ENCODE results near the gene RILPL1.
"Not testable (repeated sequence)": the region's sequence is repeated elsewhere in the genome, so short reads cannot be mapped to it uniquely, and the experiment has no call there.

Gene RILPL1

GRCh38 chr12:123523518-123523917, 10.0 kb downstream of the RILPL1 start:
- no peak overlapping the region for H3K9ac ChIP-seq
- peaks cover 0 to 81% (median 0%) of the 10 kb centered on the region in 11 experiments; a peak in 5 of 22 replicates for H4K20me1 ChIP-seq
- TF ChIP-seq Cebpa-rat (IDR thresholded peaks at IDR 0.05): no peak
- no peaks in the 10 kb centered on the region for H3K9me3 ChIP-seq (replicated peaks in 1 of 11)
- H3K27me3 ChIP-seq: no peaks in the 10 kb centered on the region
- H3K4me1 ChIP-seq: peaks cover 0 to 14% (median 0%) of the 10 kb centered on the region in 10 experiments; a peak in 6 of 20 replicates
- no peak overlapping the region for H3K27ac ChIP-seq
- peaks cover 0 to 61% (median 19%) of the 10 kb centered on the region in 11 experiments; a peak in 12 of 22 replicates for H3K36me3 ChIP-seq
- H3K4me3 ChIP-seq: no peak overlapping the region
- no peak overlapping the region for H3K4me2 ChIP-seq

DNA sequence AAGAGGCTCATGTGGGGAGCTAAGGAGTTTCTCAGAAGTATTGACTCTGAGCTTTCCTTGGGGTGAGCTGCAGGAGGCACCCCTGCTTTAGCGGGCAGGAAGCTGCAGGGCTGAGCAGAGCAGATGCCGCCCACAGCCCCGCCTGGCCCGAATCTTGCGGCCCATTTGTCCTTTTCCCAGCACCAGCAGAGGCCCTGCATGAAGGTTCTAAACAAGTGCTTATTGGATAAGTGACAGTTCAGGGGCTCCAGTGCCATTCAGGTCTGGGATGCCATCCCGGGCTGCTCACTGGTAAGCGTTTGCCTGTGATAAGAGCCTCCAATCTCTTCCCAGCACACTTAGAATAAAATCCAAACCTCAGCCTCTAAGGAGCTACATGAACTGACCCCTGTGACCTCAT, 11.4 kb downstream of the RILPL1 start:
- H3K9ac ChIP-seq: no peak overlapping the region
- no peak for TF ChIP-seq Cebpa-rat (IDR thresholded peaks at IDR 0.05)
- peaks cover 0 to 74% (median 28%) of the 10 kb centered on the region in 11 experiments; a peak in 15 of 22 replicates for H3K36me3 ChIP-seq
- H3K4me1 ChIP-seq: peaks cover 0 to 17% (median 0%) of the 10 kb centered on the region in 10 experiments; a peak in 6 of 20 replicates
- H3K9me3 ChIP-seq (replicated peaks in 1 of 11): no peaks in the 10 kb centered on the region
- H3K27ac ChIP-seq: no peak overlapping the region
- H3K4me2 ChIP-seq: no peak overlapping the region
- no peak overlapping the region for H3K4me3 ChIP-seq
- peaks cover 0 to 69% (median 0%) of the 10 kb centered on the region in 11 experiments; a peak in 5 of 22 replicates for H4K20me1 ChIP-seq
- H3K27me3 ChIP-seq: no peaks in the 10 kb centered on the region

- H3K9ac ChIP-seq: no peak overlapping the region
- TF ChIP-seq Cebpa-rat (IDR thresholded peaks at IDR 0.05): no peak
- peaks cover 0 to 17% (median 0%) of the 10 kb centered on the region in 10 experiments; a peak in 6 of 20 replicates for H3K4me1 ChIP-seq
- H3K4me2 ChIP-seq: no peak overlapping the region
- H3K27ac ChIP-seq: no peak overlapping the region
- peaks cover 0 to 81% (median 31%) of the 10 kb centered on the region in 11 experiments; a peak in 15 of 22 replicates for H3K36me3 ChIP-seq
- H3K27me3 ChIP-seq: no peaks in the 10 kb centered on the region
- H3K9me3 ChIP-seq (replicated peaks in 1 of 11): no peaks in the 10 kb centered on the region
- peaks cover 0 to 56% (median 0%) of the 10 kb centered on the region in 11 experiments; a peak in 4 of 22 replicates for H4K20me1 ChIP-seq
- H3K4me3 ChIP-seq: no peak overlapping the region
Measured at GRCh38 chr12:123520567-123521474, 12.7 kb downstream of the RILPL1 start.

GRCh38 chr12:123519141-123520001, 14.1 kb downstream of the RILPL1 start:
- H3K9ac ChIP-seq: peak overlapping the region in 2 of 11 experiments; percentile 7 to 35; a peak in 2 of 22 replicates
- H3K27me3 ChIP-seq: no peaks in the 10 kb centered on the region
- H4K20me1 ChIP-seq: peaks cover 0 to 43% (median 0%) of the 10 kb centered on the region in 11 experiments; a peak in 4 of 22 replicates
- no peak overlapping the region for H3K4me3 ChIP-seq
- H3K4me2 ChIP-seq: peak overlapping the region in 2 of 11 experiments; percentile 50 to 65; a peak in 4 of 22 replicates
- peaks cover 0 to 75% (median 31%) of the 10 kb centered on the region in 11 experiments; a peak in 15 of 22 replicates for H3K36me3 ChIP-seq
- no peak for TF ChIP-seq Cebpa-rat (IDR thresholded peaks at IDR 0.05)
- H3K4me1 ChIP-seq: peaks cover 0 to 17% (median 0%) of the 10 kb centered on the region in 10 experiments; a peak in 6 of 20 replicates
- no peaks in the 10 kb centered on the region for H3K9me3 ChIP-seq (replicated peaks in 1 of 11)
- H3K27ac ChIP-seq: 0 out of 22 replicates have a peak overlapping the region, but pooled peaks of 1 of the 11 experiments have one; percentile 16

DNA sequence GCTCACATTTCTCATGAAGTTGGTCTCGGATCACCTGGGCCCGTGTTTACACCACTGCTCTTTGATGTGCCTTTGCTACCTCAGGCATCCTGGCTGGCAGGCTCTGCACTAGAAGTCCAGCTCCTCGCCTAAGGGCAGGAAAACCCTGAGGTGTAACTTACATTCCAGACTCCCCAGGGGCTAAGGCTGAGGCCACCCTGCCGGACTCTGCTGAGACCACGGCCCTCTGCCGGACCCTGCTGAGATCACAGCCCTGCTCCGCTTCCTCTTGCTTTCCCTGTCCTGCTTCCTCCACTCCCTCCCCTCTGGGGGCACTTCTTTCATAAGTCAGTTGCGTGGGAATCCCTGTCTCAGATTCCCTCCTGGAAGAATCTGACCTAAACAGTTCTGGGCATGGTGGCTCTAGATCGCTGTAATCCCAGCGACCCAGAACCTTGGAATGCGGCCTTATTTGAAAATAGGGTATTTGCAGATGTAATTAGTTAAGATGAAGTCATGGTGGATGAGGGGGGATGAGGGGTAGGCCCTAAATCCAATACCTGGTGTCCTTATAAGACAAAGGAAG, 17.2 kb downstream of the RILPL1 start:
- TF ChIP-seq Cebpa-rat (IDR thresholded peaks at IDR 0.05): no peak
- no peak overlapping the region for H3K27ac ChIP-seq
- peaks cover 0 to 67% (median 22%) of the 10 kb centered on the region in 11 experiments; a peak in 14 of 22 replicates for H3K36me3 ChIP-seq
- H3K9me3 ChIP-seq (replicated peaks in 1 of 11): no peaks in the 10 kb centered on the region
- H4K20me1 ChIP-seq: peaks cover 0 to 19% (median 0%) of the 10 kb centered on the region in 11 experiments; a peak in 4 of 22 replicates
- no peak overlapping the region for H3K4me3 ChIP-seq
- no peak overlapping the region for H3K9ac ChIP-seq
- no peak overlapping the region for H3K4me2 ChIP-seq
- peaks cover 10 to 22% (median 14%) of the 10 kb centered on the region in 10 experiments; a peak in 18 of 20 replicates for H3K4me1 ChIP-seq
- no peaks in the 10 kb centered on the region for H3K27me3 ChIP-seq

DNA sequence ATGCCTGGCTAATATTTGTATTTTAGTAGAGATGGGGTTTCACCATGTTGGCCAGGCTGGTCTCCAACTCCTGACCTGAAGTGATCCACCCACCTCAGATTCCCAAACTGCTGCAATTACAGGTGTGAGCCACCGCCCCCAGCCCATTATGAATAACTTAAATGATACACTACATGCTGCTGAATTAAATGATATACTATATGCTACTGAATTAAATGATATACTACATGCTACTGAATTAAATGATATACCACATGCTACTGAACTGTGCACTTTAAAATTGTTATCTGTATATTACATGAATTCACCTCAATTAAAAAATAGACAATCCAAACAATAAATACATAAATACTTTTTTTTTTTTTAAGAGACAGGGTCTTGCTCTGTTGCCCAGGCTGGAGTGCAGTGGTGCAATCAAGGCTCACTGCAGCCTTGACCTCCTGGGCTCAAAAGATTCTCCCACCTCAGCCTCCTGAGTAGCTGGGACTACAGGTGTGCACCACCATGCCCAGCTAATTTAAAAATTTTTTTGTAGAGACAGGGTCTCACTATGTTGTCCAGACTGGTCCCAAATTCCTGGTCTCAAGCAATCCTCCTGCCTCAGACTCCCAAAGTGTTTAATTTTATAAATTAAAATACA, 18.8 kb downstream of the RILPL1 start:
- not testable (repeated sequence) for H3K9ac ChIP-seq
- H3K36me3 ChIP-seq: peaks cover 0 to 58% (median 17%) of the 10 kb centered on the region in 11 experiments; a peak in 13 of 22 replicates

DNA sequence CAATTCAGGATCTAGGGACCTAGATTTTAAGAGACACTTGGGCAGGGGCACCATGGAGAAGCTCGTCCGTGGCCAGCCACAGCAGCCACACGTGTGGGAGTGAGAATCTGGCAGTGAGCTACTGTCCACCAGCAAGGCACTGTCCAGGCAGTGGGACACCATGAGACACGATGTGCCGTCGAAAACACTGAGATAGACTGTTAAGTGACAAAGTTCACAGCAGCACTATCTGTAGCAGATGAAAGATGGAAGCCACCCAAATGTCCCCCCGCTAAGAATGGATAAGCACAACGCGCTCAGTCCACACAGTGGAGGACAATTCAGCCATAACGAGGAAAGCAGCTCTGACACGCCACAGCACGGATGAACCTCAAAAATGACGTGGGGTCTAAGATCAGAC, 19.7 kb downstream of the RILPL1 start:
- Histone ChIP-seq H3K36me3 (peaks cover 0 to 51% (median 16%) of the 10 kb centered on the region in 11 experiments; a peak in 12 of 22 replicates), H3K9me3 (replicated peaks in 1 of 11) (no peaks in the 10 kb centered on the region), H3K27ac (peak overlapping the region in 5 of 11 experiments; percentile 20 to 67 (median 27); a peak in 7 of 22 replicates), H4K20me1 (no peaks in the 10 kb centered on the region), H3K27me3 (no peaks in the 10 kb centered on the region), H3K9ac (peak overlapping the region in 5 of 11 experiments; percentile 34 to 49 (median 41); a peak in 3 of 22 replicates), H3K4me1 (peaks cover 15 to 29% (median 22%) of the 10 kb centered on the region in 10 experiments), H3K4me3 (no peak overlapping the region), H3K4me2 (peak overlapping the region in 1 of 11 experiments; percentile 15; a peak in 1 of 22 replicates)
- no peak for TF ChIP-seq Cebpa-rat (IDR thresholded peaks at IDR 0.05)

More for the DNA sequence above, 18.8 kb downstream of the RILPL1 start:
- not testable (repeated sequence) for H3K27ac ChIP-seq; H3K27me3 ChIP-seq; H3K4me3 ChIP-seq; H4K20me1 ChIP-seq; H3K4me2 ChIP-seq; H3K9me3 ChIP-seq (replicated peaks in 1 of 11)
- peaks cover 13 to 25% (median 18%) of the 10 kb centered on the region in 10 experiments for H3K4me1 ChIP-seq
